ENCODE data around the gene SPTB. TPM values are rescaled to one million over a fixed set of nuclear protein-coding genes. Genes with fewer than 3 reads are reported as not detected.

The SPTB gene
- total RNA-seq, 1 donor from 2014 or later: not detected

- H3K36me3 ChIP-seq (ENCODE audit: control insufficient read depth, insufficient read depth, low read length): no peaks in the 10 kb centered on the region
- TF ChIP-seq CTCF (IDR thresholded peaks at IDR 0.05; ENCODE audit: insufficient read depth, low read length, severe bottlenecking): peak; percentile 70
- peaks cover 2% of the 10 kb centered on the region for H3K27me3 ChIP-seq (ENCODE audit: control insufficient read depth, insufficient read depth, low read length)
- no peak for FAIRE-seq
- peak; percentile 46 for DNase-seq (ENCODE audit: low read depth)
- no peak overlapping the region for H3K4me3 ChIP-seq (ENCODE audit: low read depth, low read length)
Observed at GRCh38 chr14:64800000-64800399, 79.7 kb downstream of the SPTB start.

GRCh38 chr14:64799555-64799954 is 80.2 kb downstream of the SPTB start:
- Histone ChIP-seq H3K4me3 (ENCODE audit: low read depth, low read length) (no peak overlapping the region), H3K27me3 (ENCODE audit: control insufficient read depth, insufficient read depth, low read length) (peaks cover 3% of the 10 kb centered on the region), H3K36me3 (ENCODE audit: control insufficient read depth, insufficient read depth, low read length) (no peaks in the 10 kb centered on the region)
- TF ChIP-seq CTCF (IDR thresholded peaks at IDR 0.05; ENCODE audit: insufficient read depth, low read length, severe bottlenecking): no peak
- no peak for DNase-seq (ENCODE audit: low read depth)
- no peak for FAIRE-seq

- H3K4me3 ChIP-seq (ENCODE audit: low read depth, low read length): no peak overlapping the region
- DNase-seq (ENCODE audit: low read depth): no peak
- H3K36me3 ChIP-seq (ENCODE audit: control insufficient read depth, insufficient read depth, low read length): no peaks in the 10 kb centered on the region
- H3K27me3 ChIP-seq (ENCODE audit: control insufficient read depth, insufficient read depth, low read length): peaks cover 7% of the 10 kb centered on the region
- FAIRE-seq: no peak
- no peak for TF ChIP-seq CTCF (IDR thresholded peaks at IDR 0.05; ENCODE audit: insufficient read depth, low read length, severe bottlenecking)
Observed at GRCh38 chr14:64796369-64796768, 83.3 kb downstream of the SPTB start.

GRCh38 chr14:64795921-64796320 is 83.8 kb downstream of the SPTB start:
- TF ChIP-seq CTCF (IDR thresholded peaks at IDR 0.05; ENCODE audit: insufficient read depth, low read length, severe bottlenecking): no peak
- Histone ChIP-seq H3K36me3 (ENCODE audit: control insufficient read depth, insufficient read depth, low read length) (no peaks in the 10 kb centered on the region), H3K27me3 (ENCODE audit: control insufficient read depth, insufficient read depth, low read length) (peaks cover 7% of the 10 kb centered on the region), H3K4me3 (ENCODE audit: low read depth, low read length) (no peak overlapping the region)
- FAIRE-seq (no peak), DNase-seq (ENCODE audit: low read depth) (no peak)

GRCh38 chr14:64795211-64795610 is 84.5 kb downstream of the SPTB start:
- DNase-seq (ENCODE audit: low read depth): no peak
- Histone ChIP-seq H3K27me3 (ENCODE audit: control insufficient read depth, insufficient read depth, low read length) (peaks cover 7% of the 10 kb centered on the region), H3K4me3 (ENCODE audit: low read depth, low read length) (no peak overlapping the region), H3K36me3 (ENCODE audit: control insufficient read depth, insufficient read depth, low read length) (no peaks in the 10 kb centered on the region)
- no peak for TF ChIP-seq CTCF (IDR thresholded peaks at IDR 0.05; ENCODE audit: insufficient read depth, low read length, severe bottlenecking)
- no peak for FAIRE-seq

DNA sequence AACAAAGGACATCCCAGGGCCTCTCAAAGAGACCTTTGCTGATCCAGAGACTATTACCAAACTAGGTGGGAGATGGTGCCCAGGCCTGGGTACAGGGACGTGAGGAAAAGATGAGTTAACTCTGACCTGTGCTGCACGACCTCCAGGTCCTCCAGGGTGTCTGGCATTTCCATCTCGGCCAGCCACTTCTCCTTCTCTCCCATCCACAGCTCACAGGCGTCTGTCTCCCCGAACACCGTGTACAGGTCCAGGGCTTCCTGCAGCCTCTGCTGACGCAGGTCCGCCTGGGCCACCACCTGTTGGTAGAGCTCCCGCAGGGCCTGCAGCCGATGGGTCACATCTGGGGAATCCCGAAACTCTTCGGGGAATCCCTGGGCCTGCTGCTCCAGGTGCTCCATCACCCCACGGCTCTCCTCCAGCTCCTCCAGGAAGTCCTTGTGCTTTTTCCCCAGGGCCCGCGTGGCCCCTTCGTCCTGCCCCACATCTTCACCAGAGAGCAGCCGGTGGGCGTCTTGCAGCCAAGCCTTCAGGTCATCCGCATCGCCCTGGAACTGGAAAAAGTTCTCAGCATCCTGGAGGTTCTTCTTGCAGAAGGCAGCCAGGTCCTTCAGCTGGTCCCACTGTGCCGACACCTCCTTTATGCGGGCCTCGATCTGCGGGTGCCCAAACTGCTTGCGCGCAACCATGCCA is 86.7 kb downstream of the SPTB start:
- DNase-seq (ENCODE audit: low read depth): no peak

More for the DNA sequence above, 86.7 kb downstream of the SPTB start:
- peaks cover 6% of the 10 kb centered on the region for H3K27me3 ChIP-seq (ENCODE audit: control insufficient read depth, insufficient read depth, low read length)
- H3K4me3 ChIP-seq (ENCODE audit: low read depth, low read length): no peak overlapping the region
- no peak for TF ChIP-seq CTCF (IDR thresholded peaks at IDR 0.05; ENCODE audit: insufficient read depth, low read length, severe bottlenecking)
- peak; percentile 79 for FAIRE-seq
- no peaks in the 10 kb centered on the region for H3K36me3 ChIP-seq (ENCODE audit: control insufficient read depth, insufficient read depth, low read length)

Measured in bronchial epithelial cell (primary cell).